Mesendoderm (in vitro differentiated cells): ENCODE data around the gene ROBO1.
A peak's percentile ranks its signal among the peaks of the same experiment; 100 is the strongest.
"Not testable (repeated sequence)": the region's sequence is repeated elsewhere in the genome, so short reads cannot be mapped to it uniquely, and the experiment has no call there.

ENCODE experiments used
- DNase-seq: peaks from one replicate; pipeline ENCODE4 v3.0.0; 2013
- H2AK5ac ChIP-seq: 2 replicates; pipeline ENCODE4 v1.6.1; 2013; ENCODE audit warnings: low read length, inconsistent platforms
- H2BK120ac ChIP-seq: 2 replicates; pipeline ENCODE4 v1.6.1; 2013; ENCODE audit warnings: low read depth, mild to moderate bottlenecking, low read length, moderate library complexity, mixed read lengths
- H2BK15ac ChIP-seq: replicated peaks from 2 replicates; pipeline ENCODE4 v1.6.1; 2013; ENCODE audit warnings: low read depth, mild to moderate bottlenecking, moderate library complexity
- H2BK5ac ChIP-seq: 2 replicates; pipeline ENCODE4 v1.6.1; 2013; ENCODE audit warnings: low read length, inconsistent platforms
- H3K18ac ChIP-seq: 2 replicates; pipeline ENCODE4 v1.6.1; 2013; ENCODE audit warnings: mild to moderate bottlenecking, low read length, mixed read lengths
- H3K23ac ChIP-seq: one replicate; pipeline ENCODE4 v1.6.1; 2013; ENCODE audit warnings: low read length
- H3K27ac ChIP-seq: 2 replicates; pipeline ENCODE4 v1.5.1; 2013; ENCODE audit warnings: low read depth, mild to moderate bottlenecking, inconsistent platforms, low read length, moderate library complexity
- H3K27me3 ChIP-seq: 2 replicates; pipeline ENCODE4 v1.6.1; 2013; ENCODE audit warnings: low read length, control low read depth, mild to moderate bottlenecking, inconsistent platforms; ENCODE audit not compliant: insufficient read depth, poor library complexity
- H3K36me3 ChIP-seq: 2 replicates; pipeline ENCODE4 v1.6.1; 2013; ENCODE audit warnings: low read length, inconsistent platforms; ENCODE audit not compliant: control insufficient read depth, insufficient read depth
- H3K4ac ChIP-seq: one replicate; pipeline ENCODE4 v1.6.1; 2013; ENCODE audit warnings: low read depth, mild to moderate bottlenecking, low read length, moderate library complexity
- H3K4me1 ChIP-seq: 2 replicates; pipeline ENCODE4 v1.6.1; 2013; ENCODE audit warnings: low read depth, low read length, inconsistent platforms; ENCODE audit not compliant: control insufficient read depth
- H3K4me2 ChIP-seq: 2 replicates; pipeline ENCODE4 v1.6.1; 2013; ENCODE audit warnings: low read length
- H3K4me3 ChIP-seq: 2 replicates; pipeline ENCODE4 v1.5.1; 2013; ENCODE audit warnings: mild to moderate bottlenecking, low read length
- H3K56ac ChIP-seq: one replicate; pipeline ENCODE4 v1.6.1; 2013; ENCODE audit warnings: low read length
- H3K79me1 ChIP-seq: 2 replicates; pipeline ENCODE4 v1.6.1; 2013; ENCODE audit warnings: low read length, inconsistent platforms
- H3K79me2 ChIP-seq: 2 replicates; pipeline ENCODE4 v1.6.1; 2013; ENCODE audit warnings: mild to moderate bottlenecking, low read length; ENCODE audit not compliant: control insufficient read depth, insufficient read depth
- H3K9ac ChIP-seq: 2 replicates; pipeline ENCODE4 v1.6.1; 2013; ENCODE audit warnings: low read length, inconsistent platforms
- H4K5ac ChIP-seq: one replicate; pipeline ENCODE4 v1.6.1; 2013; ENCODE audit warnings: low read length
- H4K8ac ChIP-seq: one replicate; pipeline ENCODE4 v1.6.1; 2013; ENCODE audit warnings: low read depth, mild to moderate bottlenecking, control low read depth, low read length, moderate library complexity
- WGBS: extraction: QIAGEN DNeasy Blood & Tissue Kit; methylation state at CpG from one replicate; pipeline ENCODE4 v1.1.7; 2013; ENCODE audit warnings: low lambda C conversion rate, missing lambda C conversion rate; ENCODE audit not compliant: insufficient coverage; ENCODE audit errors: extremely low coverage; 5-methylcytosine and 5-hydroxymethylcytosine counted together

The ROBO1 gene

DNA sequence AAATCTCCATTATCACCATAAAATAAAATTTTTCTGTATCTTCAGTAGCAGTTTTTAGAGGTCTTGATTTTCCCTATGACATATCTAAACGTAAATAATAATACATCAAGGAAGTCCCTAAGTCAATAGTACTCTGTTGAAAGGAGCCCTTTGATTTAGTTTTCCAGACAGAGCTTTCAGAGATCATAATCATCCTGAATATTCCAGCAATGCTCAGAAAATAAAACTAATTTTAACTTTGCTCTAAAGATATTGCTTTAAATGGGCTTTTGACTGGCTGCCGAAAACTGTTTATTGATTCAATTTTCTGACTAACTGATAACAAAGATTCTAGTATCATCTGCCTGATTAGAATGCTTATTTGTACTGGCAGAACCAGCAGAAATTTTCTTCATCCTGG is 40.7 kb upstream of the ROBO1 start:
- Histone ChIP-seq H2BK15ac (no peak overlapping the region), H3K4me2 (no peak overlapping the region), H2BK5ac (no peak overlapping the region), H2AK5ac (no peak overlapping the region), H4K8ac (no peak overlapping the region), H3K79me1 (no peaks in the 10 kb centered on the region), H3K4me3 (no peak overlapping the region), H3K56ac (no peak overlapping the region), H3K27me3 (no peaks in the 10 kb centered on the region), H3K9ac (no peak overlapping the region), H3K23ac (no peak overlapping the region), H2BK120ac (no peak overlapping the region), H3K4me1 (no peaks in the 10 kb centered on the region), H3K27ac (no peak overlapping the region), H3K36me3 (no peaks in the 10 kb centered on the region), H3K79me2 (no peaks in the 10 kb centered on the region), H4K5ac (no peak overlapping the region), H3K18ac (no peak overlapping the region), H3K4ac (no peak overlapping the region)
- no CpG with 5 or more reads among the region's 2 CpGs for WGBS
- DNase-seq = no peak

DNA sequence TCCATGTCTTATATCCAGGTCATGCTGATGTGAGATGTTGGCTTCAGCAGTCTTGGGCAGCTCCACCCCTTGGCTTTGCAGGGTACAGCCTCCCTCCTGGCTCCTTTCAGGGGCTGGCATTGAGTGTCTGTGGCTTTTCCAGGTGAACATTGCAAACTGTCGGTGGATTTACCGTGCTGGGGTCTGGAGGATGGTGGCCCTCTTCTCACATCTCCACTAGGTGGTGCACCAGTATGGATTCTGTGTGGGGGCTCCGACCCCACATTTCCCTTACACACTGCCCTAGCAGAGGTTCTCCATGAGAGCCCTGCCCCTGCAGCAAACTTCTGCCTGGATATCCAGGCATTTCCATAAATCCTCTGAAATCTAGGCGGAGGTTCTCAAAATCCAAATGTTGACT is 22.4 kb upstream of the ROBO1 start:
- not testable (repeated sequence) for H3K23ac ChIP-seq, H3K79me1 ChIP-seq, H2BK5ac ChIP-seq, H3K27ac ChIP-seq, H3K56ac ChIP-seq, H3K36me3 ChIP-seq, H3K18ac ChIP-seq, H2AK5ac ChIP-seq, H2BK15ac ChIP-seq, H3K4me3 ChIP-seq, H2BK120ac ChIP-seq, H3K27me3 ChIP-seq, H4K5ac ChIP-seq, H3K4ac ChIP-seq, H4K8ac ChIP-seq, H3K9ac ChIP-seq, DNase-seq, H3K4me2 ChIP-seq, H3K4me1 ChIP-seq, H3K79me2 ChIP-seq
- WGBS = no CpG with 5 or more reads among the region's 4 CpGs

GRCh38 chr3:79773291-79773690 is 5.5 kb upstream of the ROBO1 start:
- Histone ChIP-seq H3K27me3 (no peaks in the 10 kb centered on the region), H2BK15ac (no peak overlapping the region), H2BK120ac (no peak overlapping the region), H4K8ac (no peak overlapping the region), H3K4me1 (no peaks in the 10 kb centered on the region), H3K56ac (no peak overlapping the region), H3K18ac (no peak overlapping the region), H2AK5ac (no peak overlapping the region), H4K5ac (no peak overlapping the region), H3K36me3 (no peaks in the 10 kb centered on the region), H3K4me3 (no peak overlapping the region), H3K4ac (no peak overlapping the region), H3K4me2 (no peak overlapping the region), H3K79me1 (no peaks in the 10 kb centered on the region), H3K9ac (no peak overlapping the region), H3K79me2 (no peaks in the 10 kb centered on the region), H2BK5ac (no peak overlapping the region), H3K27ac (no peak overlapping the region), H3K23ac (no peak overlapping the region)
- DNase-seq = no peak
- WGBS = no CpG with 5 or more reads among the region's 5 CpGs

- Histone ChIP-seq H3K27ac (no peak overlapping the region), H3K27me3 (peaks cover 11% of the 10 kb centered on the region), H3K4ac (no peak overlapping the region), H4K8ac (no peak overlapping the region), H3K36me3 (no peaks in the 10 kb centered on the region), H3K4me3 (no peak overlapping the region), H2AK5ac (no peak overlapping the region), H3K56ac (no peak overlapping the region), H3K9ac (no peak overlapping the region), H2BK5ac (no peak overlapping the region), H3K4me1 (no peaks in the 10 kb centered on the region), H3K4me2 (no peak overlapping the region), H2BK15ac (no peak overlapping the region), H3K18ac (no peak overlapping the region), H3K79me1 (no peaks in the 10 kb centered on the region), H4K5ac (no peak overlapping the region), H3K79me2 (no peaks in the 10 kb centered on the region), H3K23ac (no peak overlapping the region), H2BK120ac (no peak overlapping the region)
- WGBS = no CpG with 5 or more reads among the region's 3 CpGs
- peak; percentile 87 for DNase-seq
These were observed 1.4 kb upstream of the ROBO1 start for GRCh38 chr3:79769229-79769628.

DNA sequence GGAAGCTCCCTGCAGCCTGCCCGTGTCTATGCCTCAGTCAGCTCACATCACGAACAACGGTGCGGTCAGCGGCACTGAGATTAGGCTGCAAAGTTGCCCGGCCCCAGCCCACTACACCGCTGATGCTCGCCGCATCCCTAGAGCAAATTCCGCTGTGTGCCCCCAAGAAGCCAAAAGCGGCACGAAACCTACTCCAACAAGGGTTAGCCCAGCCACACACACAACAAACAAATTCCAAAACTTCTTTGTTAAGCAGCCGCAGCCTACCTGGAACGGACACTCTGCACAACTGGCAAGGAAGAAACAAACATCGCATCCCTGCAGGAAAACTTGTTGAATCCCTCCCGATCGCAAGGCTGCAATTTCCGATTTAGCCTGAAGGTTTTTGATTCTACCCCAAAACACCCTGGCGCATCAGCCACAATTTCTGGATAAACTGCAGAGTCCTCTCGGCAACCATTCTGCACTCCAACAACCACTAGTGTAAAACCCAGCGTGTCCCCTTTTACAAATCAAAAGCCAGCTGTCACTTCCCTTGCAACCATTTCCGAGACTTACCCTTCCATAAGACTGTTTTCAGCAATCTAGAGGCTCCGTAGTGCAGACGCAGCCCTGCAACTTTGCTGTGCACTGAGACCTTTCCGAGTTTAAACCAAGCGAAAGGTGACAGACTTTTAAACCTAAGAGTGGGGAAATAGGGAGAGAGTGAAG is 449 bp downstream of the ROBO1 start:
- no peak overlapping the region for H3K4me3 ChIP-seq
- no peak overlapping the region for H4K8ac ChIP-seq
- H3K27me3 ChIP-seq = peaks cover 11% of the 10 kb centered on the region
- H3K79me2 ChIP-seq = no peaks in the 10 kb centered on the region
- no peaks in the 10 kb centered on the region for H3K36me3 ChIP-seq
- peak; percentile 57 for DNase-seq
- no peak overlapping the region for H3K9ac ChIP-seq
- no peak overlapping the region for H3K4ac ChIP-seq
- H2BK5ac ChIP-seq = no peak overlapping the region
- H3K23ac ChIP-seq = no peak overlapping the region
- H3K27ac ChIP-seq = no peak overlapping the region
- no peaks in the 10 kb centered on the region for H3K79me1 ChIP-seq
- no CpG with 5 or more reads among the region's 26 CpGs for WGBS
- no peak overlapping the region for H2BK120ac ChIP-seq
- H2BK15ac ChIP-seq = no peak overlapping the region
- H4K5ac ChIP-seq = no peak overlapping the region
- H3K56ac ChIP-seq = no peak overlapping the region
- no peak overlapping the region for H3K18ac ChIP-seq
- peak overlapping the region; percentile 78 for H3K4me2 ChIP-seq
- no peak overlapping the region for H2AK5ac ChIP-seq
- no peaks in the 10 kb centered on the region for H3K4me1 ChIP-seq
